Activated T-helper 1 cell treated with anti-CD3 and anti-CD28 coated beads, Interleukin-2, amount 50 U/mL, for 16 hours (primary cell): ENCODE measurements around the gene ST6GALNAC3.
"Not testable (repeated sequence)": the region's sequence is repeated elsewhere in the genome, so short reads cannot be mapped to it uniquely, and the experiment has no call there.

Experiments used
- DNase-seq, 2 donors: peaks; one replicate each; pipeline ENCODE4 v3.0.0-alpha.2; 2020; ENCODE audit warnings: low read depth in 1 of 2, low spot score in 1 of 2

The ST6GALNAC3 gene

DNA sequence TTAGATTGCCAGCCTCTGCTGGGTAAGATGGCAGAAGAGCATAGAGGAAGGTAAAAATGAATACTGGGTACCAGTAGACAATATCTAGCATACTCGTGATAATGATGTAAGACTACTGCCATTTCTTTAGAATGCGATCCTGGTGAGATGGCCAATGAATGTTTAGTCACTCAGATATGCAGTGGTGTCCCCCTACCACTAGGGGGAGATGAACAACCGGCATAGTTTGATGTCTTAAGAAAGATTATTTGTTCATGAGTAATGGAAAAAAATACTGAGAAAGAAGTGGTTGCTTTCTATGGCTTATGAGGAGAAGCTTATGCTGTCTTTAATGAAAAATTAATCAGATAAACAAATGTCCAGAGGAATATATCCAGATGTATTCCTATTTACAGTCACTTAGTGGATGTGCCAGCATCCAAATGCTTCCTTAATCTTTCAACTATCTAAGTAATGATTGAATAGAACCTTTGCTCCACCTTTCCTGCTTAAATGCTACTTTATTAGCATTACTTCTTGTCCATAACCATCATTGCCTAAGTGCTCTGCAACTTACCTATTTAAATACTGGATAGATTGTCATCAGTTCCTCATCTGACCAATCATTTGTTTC, 256.6 kb downstream of the ST6GALNAC3 start:
- peak in 1 of 2 donors; percentile 6 for DNase-seq

GRCh38 chr1:76335882-76336281, 261.3 kb downstream of the ST6GALNAC3 start:
- no peak for DNase-seq

GRCh38 chr1:76336931-76337371, 262.4 kb downstream of the ST6GALNAC3 start:
- no peak for DNase-seq

DNA sequence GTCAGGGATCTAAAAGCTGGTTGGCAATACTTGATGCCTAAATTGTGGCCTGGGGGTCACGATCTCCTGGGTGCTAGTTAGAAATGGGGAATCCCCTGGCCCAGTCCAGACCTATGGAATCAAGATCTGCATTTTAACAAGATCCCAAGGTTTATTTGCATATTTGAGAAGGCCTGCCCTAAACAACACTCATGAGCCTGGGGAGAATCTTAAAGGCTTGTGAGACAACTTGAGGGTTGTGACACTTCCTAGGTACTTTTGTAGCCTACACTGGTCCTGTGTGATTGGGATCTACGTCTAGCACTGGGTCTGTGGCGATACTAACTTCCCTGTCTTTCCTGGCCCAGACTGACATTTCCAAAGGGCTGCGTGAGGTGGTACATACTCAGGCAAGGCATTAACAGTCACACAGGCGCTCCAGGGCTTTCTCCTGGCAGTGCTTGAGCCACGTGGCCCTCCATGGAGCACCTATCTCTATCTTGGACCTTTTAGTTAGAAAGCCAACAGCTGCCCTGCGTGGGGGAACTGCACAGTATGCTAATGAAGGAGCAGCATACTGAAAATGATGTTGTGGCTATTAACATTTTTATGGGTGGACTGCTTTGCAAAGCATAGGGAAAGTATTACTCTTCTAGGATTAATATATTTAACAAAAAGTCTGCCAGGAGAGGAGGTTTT, 263.1 kb downstream of the ST6GALNAC3 start:
- DNase-seq: no peak

GRCh38 chr1:76340056-76340455, 265.5 kb downstream of the ST6GALNAC3 start:
- DNase-seq: no peak

GRCh38 chr1:76341816-76342215, 267.3 kb downstream of the ST6GALNAC3 start:
- DNase-seq: not testable (repeated sequence)

GRCh38 chr1:76343356-76343755, 268.8 kb downstream of the ST6GALNAC3 start:
- DNase-seq: no peak

GRCh38 chr1:76351655-76352054, 277.1 kb downstream of the ST6GALNAC3 start:
- DNase-seq: no peak

GRCh38 chr1:76352741-76353435, 278.3 kb downstream of the ST6GALNAC3 start:
- DNase-seq: no peak

DNA sequence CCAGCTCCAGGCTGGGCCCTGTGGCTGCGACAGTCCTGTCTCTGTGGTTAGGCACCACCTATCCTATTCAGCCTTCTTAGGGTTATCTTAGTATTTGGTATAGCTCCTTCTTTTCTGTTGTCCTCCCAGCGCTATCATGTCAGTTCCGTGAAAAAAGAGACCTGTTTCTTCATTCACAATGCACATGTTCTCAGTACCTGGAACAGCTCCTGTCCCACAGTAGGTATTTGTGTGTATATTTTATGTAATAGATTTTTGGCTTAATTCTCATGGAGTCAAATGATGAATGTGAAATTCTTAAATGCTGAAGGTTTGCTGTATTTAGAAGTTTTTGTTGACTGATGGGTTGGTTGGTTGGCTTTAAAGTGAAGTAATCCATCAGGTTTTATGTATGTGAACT, 279.7 kb downstream of the ST6GALNAC3 start:
- DNase-seq: no peak

DNA sequence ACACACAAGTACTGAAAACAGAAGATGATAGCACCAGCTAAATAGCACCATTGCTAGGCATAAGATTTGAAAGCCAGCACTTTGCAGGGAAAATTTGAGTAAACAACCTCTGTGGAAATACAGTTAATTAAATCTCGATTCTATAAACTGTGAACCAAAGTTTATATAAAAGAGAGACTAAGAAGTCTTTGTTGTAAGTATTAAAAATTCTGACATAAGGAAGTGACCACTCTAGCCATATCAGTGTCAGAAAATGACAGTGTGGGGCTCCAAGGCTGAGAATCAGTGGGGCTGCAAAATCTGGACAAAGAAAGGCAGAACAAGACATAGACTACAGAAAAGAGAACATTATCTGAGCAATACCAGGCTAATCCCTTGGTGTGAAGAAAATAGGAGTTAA, 292.2 kb downstream of the ST6GALNAC3 start:
- no peak for DNase-seq

- DNase-seq: no peak
Observed at GRCh38 chr1:76371941-76372340, 297.4 kb downstream of the ST6GALNAC3 start.

DNA sequence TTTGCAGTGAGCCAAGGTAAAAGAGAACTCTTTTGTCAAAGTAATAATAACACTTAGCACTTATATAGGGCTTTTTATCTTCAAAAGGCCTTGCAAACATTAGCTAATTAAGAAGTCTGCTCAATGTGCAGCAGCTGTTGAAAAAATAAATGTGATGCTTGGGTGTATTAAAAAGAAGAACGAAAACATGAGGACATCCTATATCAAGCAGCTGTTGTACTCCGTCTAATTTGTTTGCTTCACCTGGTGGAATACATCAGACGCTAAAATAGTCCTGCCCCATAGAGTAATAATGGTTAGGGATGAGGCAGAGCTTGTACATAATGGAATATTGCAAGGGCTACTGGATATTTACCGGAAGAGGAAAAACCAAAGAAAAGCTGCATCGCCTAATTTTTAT, 299.5 kb downstream of the ST6GALNAC3 start:
- DNase-seq: no peak

DNA sequence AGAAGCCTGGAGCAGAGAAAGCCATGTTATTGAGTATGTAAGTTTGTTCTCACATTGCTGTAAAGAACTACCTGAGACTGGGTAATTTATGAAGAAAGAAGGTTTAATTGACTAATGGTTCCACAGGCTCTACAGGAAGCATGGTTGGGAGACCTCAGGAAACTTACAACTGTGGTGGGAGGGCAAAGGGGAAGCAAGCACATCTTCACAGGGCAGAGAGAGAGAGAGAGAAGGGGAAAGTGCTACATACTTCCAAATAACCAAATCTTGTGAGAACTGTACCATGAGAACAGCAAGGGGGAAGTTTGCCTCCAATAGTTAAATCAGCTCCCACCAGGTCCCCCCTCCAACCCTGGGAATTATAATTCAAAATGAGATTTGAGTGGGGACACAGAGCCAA, 302.7 kb downstream of the ST6GALNAC3 start:
- DNase-seq: no peak

DNA sequence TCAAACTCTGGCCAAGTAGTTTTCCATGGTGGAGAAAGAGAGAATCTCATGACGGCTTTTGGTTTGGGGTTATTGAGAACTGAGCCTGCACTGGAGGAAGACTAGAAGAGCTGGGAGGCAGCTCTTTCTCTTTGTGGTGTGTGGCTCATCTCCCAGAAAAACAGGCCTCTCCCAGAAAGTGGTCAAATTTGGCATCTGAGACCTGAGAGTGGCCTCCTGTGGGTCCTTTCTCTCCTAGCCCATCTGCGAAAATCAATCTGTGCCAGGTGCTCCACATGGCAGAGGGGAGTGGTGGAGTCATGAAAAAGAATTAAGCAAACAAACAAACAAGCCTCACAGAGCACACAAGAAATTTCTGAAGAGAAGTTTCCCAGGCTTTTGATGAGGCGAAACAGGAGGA, 305.0 kb downstream of the ST6GALNAC3 start:
- DNase-seq: no peak

GRCh38 chr1:76381450-76382097, 307.0 kb downstream of the ST6GALNAC3 start:
- no peak for DNase-seq

- DNase-seq: no peak
Observed at GRCh38 chr1:76388261-76388660, 313.7 kb downstream of the ST6GALNAC3 start.

- no peak for DNase-seq
Observed at GRCh38 chr1:76390456-76390855, 315.9 kb downstream of the ST6GALNAC3 start.

DNA sequence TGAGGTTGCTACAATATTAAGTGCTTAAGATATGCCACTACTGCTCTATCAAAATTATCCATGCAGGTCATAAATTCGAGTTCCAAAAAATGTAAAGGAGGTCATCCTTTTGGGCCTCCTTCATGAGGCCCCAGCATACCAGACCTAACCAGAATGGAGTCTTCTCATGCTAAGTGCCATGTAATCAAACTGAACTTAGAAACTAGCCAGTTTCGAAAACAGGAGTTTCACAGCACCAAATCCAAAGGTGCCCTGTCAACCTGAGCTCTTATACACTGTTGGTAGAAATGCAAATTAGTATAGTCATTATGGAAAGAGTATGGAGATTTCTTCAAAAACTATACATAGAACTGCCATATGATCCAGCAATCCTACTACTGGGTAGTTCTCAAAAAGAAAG, 320.5 kb downstream of the ST6GALNAC3 start:
- DNase-seq: no peak

DNA sequence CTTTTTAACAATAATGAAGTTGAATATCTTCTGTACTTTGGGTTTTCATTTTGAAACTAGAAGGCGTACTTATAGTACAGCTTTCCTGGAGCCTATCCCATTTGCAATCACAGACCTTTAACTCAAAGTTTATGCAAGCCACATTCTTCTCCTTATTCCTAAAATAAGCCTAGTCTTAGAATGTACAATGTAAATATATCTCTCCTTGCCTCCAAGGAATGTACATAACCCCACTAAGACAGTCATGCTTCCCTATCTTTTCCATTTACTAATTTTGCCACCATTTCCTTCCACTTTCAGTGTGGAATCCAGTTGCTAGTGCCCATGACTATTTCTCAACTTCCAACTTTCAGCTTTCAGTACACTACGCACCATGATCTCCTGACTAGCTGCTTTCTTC, 327.6 kb downstream of the ST6GALNAC3 start:
- no peak for DNase-seq

DNA sequence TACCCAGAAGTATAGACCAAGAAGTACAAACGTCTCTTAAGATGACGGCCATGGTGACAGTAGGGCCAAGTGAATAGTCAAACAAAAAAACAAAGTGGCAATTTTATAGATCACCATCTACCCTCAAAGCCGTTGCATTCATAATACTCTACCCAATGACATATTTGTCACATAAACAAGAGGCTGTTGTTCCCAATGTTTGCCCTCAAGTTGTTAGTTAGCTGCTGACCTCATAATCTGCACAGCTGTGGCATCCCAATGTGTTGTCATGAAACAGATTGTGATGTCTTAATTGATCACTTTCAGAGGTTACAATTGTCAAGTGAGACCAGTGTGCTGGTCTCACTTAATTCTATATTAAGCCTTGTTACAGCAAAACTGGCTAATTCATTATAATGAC, 333.8 kb downstream of the ST6GALNAC3 start:
- DNase-seq: no peak

DNA sequence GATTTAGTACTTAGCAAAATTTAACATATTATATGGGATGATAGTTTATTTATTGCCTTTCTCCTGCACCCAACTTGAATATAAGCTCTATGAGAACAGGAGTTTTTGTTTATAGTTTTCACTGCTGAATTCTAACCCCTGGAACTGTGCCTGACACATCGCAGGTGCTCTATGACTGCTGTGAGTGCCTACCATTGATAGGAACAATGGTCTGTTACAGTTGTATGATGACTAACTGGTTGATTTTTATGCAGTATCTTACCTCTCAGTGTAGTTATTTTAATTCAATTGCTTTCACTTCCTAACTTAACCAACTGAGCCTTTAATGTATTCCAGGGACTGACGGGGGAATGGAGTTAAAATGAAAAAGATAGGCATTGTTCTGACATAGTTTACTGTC, 336.0 kb downstream of the ST6GALNAC3 start:
- no peak for DNase-seq
